HEK293 (cell line): ENCODE results near the gene MBP.
"Not testable (repeated sequence)": the region's sequence is repeated elsewhere in the genome, so short reads cannot be mapped to it uniquely, and the experiment has no call there.

ENCODE experiments used
- CTCF ChIA-PET: fragments of 350-600 bp; formaldehyde crosslinking; extraction: SDS; loops from one replicate; lab custom pipeline; 2021; ENCODE audit warnings: antibody characterized with exemption; lab: Yijun Ruan, JAX
- POLR2A ChIA-PET: fragments of 300-600 bp; formaldehyde crosslinking; extraction: SDS; loops from one replicate; lab custom pipeline; 2020; ENCODE audit warnings: antibody characterized with exemption, inconsistent platforms; lab: Yijun Ruan, JAX
- H3K27ac ChIP-seq: fragments of 200-500 bp; sonication (Bioruptor generic); 2 replicates; pipeline ENCODE4 v1.5.1; 2014; ENCODE audit warnings: low read depth, low read length, control low read depth, inconsistent platforms; ENCODE audit errors: extremely low read depth
- H3K36me3 ChIP-seq, 2 experiments: fragments of 200-500 bp in 1 of 2; sonication (Bioruptor generic) in 1 of 2; 1 replicate in 1 of 2; 2 replicates in 1 of 2; pipeline ENCODE4 v1.5.1; 2014 to 2017; ENCODE audit warnings: inconsistent platforms in 2 of 2, low read length in 2 of 2; ENCODE audit not compliant: control insufficient read depth in 2 of 2, insufficient read depth in 1 of 2
- H3K4me1 ChIP-seq: fragments of 200-500 bp; sonication (Bioruptor generic); 2 replicates; pipeline ENCODE4 v1.5.1; 2014; ENCODE audit warnings: mild to moderate bottlenecking, low read length, inconsistent platforms; ENCODE audit not compliant: control insufficient read depth, insufficient read depth
- H3K4me3 ChIP-seq: 2 replicates; pipeline ENCODE4 v1.5.1; 2011; ENCODE audit warnings: low read depth, mild to moderate bottlenecking, control low read depth, low read length, moderate library complexity
- H3K9me3 ChIP-seq: fragments of 200-500 bp; sonication (Bioruptor generic); 2 replicates; pipeline ENCODE4 v1.5.1; 2014; ENCODE audit warnings: low read depth, low read length, inconsistent platforms; ENCODE audit not compliant: control insufficient read depth, insufficient read depth
- PRDM1 ChIP-seq: fragments of 450-650 bp; formaldehyde crosslinking; IDR thresholded peaks from 2 replicates; pipeline ENCODE4; 2016; ENCODE audit warnings: missing biosample characterization, missing genetic modification characterization
- RBAK ChIP-seq: fragments of 450-650 bp; formaldehyde crosslinking; IDR thresholded peaks from 2 replicates; pipeline ENCODE4 v1.5.1; 2016; ENCODE audit warnings: missing biosample characterization, missing genetic modification characterization
- YY1 ChIP-seq: fragments of 450-650 bp; formaldehyde crosslinking; IDR thresholded peaks from 2 replicates; pipeline ENCODE4 v1.5.1; 2018; ENCODE audit warnings: missing biosample characterization, missing genetic modification characterization
- ZNF138 ChIP-seq: fragments of 450-650 bp; formaldehyde crosslinking; IDR thresholded peaks from 2 replicates; pipeline ENCODE4 v1.5.1; 2016; ENCODE audit warnings: missing biosample characterization, missing genetic modification characterization, borderline replicate concordance
- ZNF174 ChIP-seq: fragments of 450-650 bp; formaldehyde crosslinking; IDR thresholded peaks from 2 replicates; pipeline ENCODE4 v1.5.0; 2017; ENCODE audit warnings: missing biosample characterization, mild to moderate bottlenecking, missing genetic modification characterization
- ZNF175 ChIP-seq: fragments of 450-650 bp; formaldehyde crosslinking; IDR thresholded peaks from 2 replicates; pipeline ENCODE4 v1.5.1; 2016; ENCODE audit warnings: missing biosample characterization, missing genetic modification characterization
- ZNF184 ChIP-seq: fragments of 450-650 bp; IDR thresholded peaks from 2 replicates; pipeline ENCODE4 v1.5.1; 2018; ENCODE audit warnings: missing biosample characterization, mild to moderate bottlenecking, missing genetic modification characterization
- ZNF561 ChIP-seq: fragments of 450-650 bp; IDR thresholded peaks from 2 replicates; pipeline ENCODE4 v1.5.1; 2018; ENCODE audit warnings: missing biosample characterization, missing genetic modification characterization, borderline replicate concordance
- ZNF777 ChIP-seq: fragments of 450-650 bp; formaldehyde crosslinking; IDR thresholded peaks from 2 replicates; pipeline ENCODE4 v1.5.1; 2017; ENCODE audit warnings: missing biosample characterization, missing genetic modification characterization, borderline replicate concordance
- ZNF792 ChIP-seq: fragments of 450-650 bp; formaldehyde crosslinking; IDR thresholded peaks from 2 replicates; pipeline ENCODE4 v1.5.1; 2016; ENCODE audit warnings: missing biosample characterization, missing genetic modification characterization
- ZNF837 ChIP-seq: fragments of 450-650 bp; formaldehyde crosslinking; IDR thresholded peaks from 2 replicates; pipeline ENCODE4 v1.5.1; 2016; ENCODE audit warnings: missing biosample characterization, missing genetic modification characterization
- ZXDB ChIP-seq: fragments of 450-650 bp; formaldehyde crosslinking; IDR thresholded peaks from 2 replicates; pipeline ENCODE4 v1.5.1; 2016; ENCODE audit warnings: missing biosample characterization, missing genetic modification characterization
- TF ChIP-seq, protein P1 (sequence below): fragments of 450-650 bp; formaldehyde crosslinking; conservative IDR thresholded peaks from 2 replicates; pipeline ENCODE4 v1.5.1; 2016; ENCODE audit warnings: low read depth, missing biosample characterization, missing genetic modification characterization
- TF ChIP-seq, protein P2 (sequence below): fragments of 450-650 bp; formaldehyde crosslinking; IDR thresholded peaks from 2 replicates; pipeline ENCODE4 v1.5.1; 2016; ENCODE audit warnings: missing biosample characterization, missing genetic modification characterization
- TF ChIP-seq, protein P3 (sequence below): fragments of 450-650 bp; formaldehyde crosslinking; IDR thresholded peaks from 2 replicates; pipeline ENCODE4 v1.5.1; 2016; ENCODE audit warnings: missing biosample characterization, missing genetic modification characterization
- TF ChIP-seq, protein P4 (sequence below): fragments of 450-650 bp; formaldehyde crosslinking; IDR thresholded peaks from 2 replicates; pipeline ENCODE4 v1.5.1; 2016; ENCODE audit warnings: missing biosample characterization, missing genetic modification characterization
- TF ChIP-seq, protein P5 (sequence below): fragments of 450-650 bp; formaldehyde crosslinking; IDR thresholded peaks from 2 replicates; pipeline ENCODE4 v1.5.1; 2016; ENCODE audit warnings: missing biosample characterization, missing genetic modification characterization
- TF ChIP-seq, protein P6 (sequence below): fragments of 450-650 bp; formaldehyde crosslinking; optimal IDR thresholded peaks from 2 replicates; pipeline ENCODE3; 2016; ENCODE audit warnings: missing biosample characterization, mild to moderate bottlenecking, missing genetic modification characterization

Gene MBP

DNA sequence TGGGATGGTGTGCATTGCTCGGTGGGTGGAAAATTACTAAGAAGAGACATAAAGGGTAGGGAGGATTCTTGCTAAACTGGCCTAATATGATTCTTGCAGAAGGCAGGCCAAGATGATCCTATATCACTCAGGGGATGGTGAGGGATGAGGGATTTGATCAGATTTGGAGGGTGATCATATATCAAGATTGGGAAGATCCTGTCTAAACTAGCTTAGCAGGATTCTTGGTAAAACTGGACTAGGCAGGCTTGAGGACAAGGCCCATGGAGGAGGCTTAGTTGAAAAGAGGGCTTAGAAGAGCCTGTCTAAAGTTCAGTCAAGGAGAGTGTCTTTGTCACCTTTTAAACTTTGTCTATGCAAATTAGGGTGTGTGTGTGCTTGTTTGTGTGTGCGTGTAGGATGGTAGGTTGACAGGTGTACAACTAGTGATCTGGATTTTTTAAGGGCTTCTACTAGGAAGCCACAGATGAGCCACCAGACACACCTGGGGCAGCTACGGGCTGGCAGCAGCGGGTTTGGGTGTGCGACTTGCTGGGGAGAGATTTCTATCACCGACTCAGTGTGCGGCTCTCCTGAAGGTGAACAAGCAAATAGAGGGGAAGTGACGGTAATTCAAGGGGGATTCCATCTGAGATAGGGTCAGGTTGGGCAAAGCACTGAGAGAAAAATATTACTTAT is 142.1 kb downstream of the MBP start:
- H3K27ac ChIP-seq, H3K36me3 ChIP-seq, H3K4me1 ChIP-seq, H3K4me3 ChIP-seq, POLR2A ChIA-PET, H3K9me3 ChIP-seq: not testable (repeated sequence)
- CTCF ChIA-PET = interaction anchor here (1.1 to 3.0 kb wide), 2 partner anchors 8 to 9 kb away, joined by 7 to 17 read pairs; no protein-coding TSS in a partner anchor

DNA sequence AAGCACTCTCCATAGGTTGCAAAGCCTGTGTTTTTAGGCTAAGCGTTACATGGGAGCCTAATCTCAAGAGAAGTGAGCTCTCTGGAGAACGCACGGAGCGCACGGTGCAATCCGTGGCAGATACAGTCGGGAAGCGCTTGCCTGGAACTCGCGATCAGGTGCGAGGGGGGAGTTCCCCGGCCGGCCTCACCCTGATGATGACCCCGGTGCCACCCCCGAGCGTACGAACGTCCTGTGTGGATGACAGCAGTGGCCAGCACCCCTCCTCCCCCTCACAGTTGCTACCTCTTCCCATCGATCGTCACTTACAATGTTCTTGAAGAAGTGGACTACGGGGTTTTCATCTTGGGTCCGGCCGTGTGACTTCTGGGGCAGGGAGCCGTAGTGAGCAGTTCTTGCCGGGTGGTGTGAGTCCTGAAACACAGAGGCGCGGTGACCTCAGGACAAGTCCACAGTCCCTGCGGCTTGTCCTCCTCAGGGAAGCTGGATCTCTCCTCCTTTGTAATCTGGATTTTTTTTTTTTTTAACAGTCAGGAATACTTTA is 142.9 kb downstream of the MBP start:
- POLR2A ChIA-PET = no interaction called here
- Histone ChIP-seq H3K4me3 (no peak overlapping the region), H3K36me3 (no peaks in the 10 kb centered on the region), H3K27ac (no peak overlapping the region), H3K4me1 (no peaks in the 10 kb centered on the region)
- TF ChIP-seq ZNF174 (no peak), ZNF792 (tag by site-specific recombination) (no peak), ZNF777 (tag by site-specific recombination) (no peak), ZNF561 (tag by site-specific recombination) (no peak), ZNF837 (tag by site-specific recombination) (no peak), YY1 (tag by site-specific recombination) (no peak), PRDM1 (tag by site-specific recombination) (no peak), ZNF138 (tag by site-specific recombination) (no peak), ZNF175 (tag by site-specific recombination) (no peak), RBAK (tag by site-specific recombination) (no peak), ZNF184 (tag by site-specific recombination) (no peak), ZXDB (tag by site-specific recombination) (no peak)
- TF ChIP-seq, protein P1, sequence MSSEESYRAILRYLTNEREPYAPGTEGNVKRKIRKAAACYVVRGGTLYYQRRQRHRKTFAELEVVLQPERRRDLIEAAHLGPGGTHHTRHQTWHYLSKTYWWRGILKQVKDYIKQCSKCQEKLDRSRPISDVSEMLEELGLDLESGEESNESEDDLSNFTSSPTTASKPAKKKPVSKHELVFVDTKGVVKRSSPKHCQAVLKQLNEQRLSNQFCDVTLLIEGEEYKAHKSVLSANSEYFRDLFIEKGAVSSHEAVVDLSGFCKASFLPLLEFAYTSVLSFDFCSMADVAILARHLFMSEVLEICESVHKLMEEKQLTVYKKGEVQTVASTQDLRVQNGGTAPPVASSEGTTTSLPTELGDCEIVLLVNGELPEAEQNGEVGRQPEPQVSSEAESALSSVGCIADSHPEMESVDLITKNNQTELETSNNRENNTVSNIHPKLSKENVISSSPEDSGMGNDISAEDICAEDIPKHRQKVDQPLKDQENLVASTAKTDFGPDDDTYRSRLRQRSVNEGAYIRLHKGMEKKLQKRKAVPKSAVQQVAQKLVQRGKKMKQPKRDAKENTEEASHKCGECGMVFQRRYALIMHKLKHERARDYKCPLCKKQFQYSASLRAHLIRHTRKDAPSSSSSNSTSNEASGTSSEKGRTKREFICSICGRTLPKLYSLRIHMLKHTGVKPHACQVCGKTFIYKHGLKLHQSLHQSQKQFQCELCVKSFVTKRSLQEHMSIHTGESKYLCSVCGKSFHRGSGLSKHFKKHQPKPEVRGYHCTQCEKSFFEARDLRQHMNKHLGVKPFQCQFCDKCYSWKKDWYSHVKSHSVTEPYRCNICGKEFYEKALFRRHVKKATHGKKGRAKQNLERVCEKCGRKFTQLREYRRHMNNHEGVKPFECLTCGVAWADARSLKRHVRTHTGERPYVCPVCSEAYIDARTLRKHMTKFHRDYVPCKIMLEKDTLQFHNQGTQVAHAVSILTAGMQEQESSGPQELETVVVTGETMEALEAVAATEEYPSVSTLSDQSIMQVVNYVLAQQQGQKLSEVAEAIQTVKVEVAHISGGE = no peak
- TF ChIP-seq, protein P2, sequence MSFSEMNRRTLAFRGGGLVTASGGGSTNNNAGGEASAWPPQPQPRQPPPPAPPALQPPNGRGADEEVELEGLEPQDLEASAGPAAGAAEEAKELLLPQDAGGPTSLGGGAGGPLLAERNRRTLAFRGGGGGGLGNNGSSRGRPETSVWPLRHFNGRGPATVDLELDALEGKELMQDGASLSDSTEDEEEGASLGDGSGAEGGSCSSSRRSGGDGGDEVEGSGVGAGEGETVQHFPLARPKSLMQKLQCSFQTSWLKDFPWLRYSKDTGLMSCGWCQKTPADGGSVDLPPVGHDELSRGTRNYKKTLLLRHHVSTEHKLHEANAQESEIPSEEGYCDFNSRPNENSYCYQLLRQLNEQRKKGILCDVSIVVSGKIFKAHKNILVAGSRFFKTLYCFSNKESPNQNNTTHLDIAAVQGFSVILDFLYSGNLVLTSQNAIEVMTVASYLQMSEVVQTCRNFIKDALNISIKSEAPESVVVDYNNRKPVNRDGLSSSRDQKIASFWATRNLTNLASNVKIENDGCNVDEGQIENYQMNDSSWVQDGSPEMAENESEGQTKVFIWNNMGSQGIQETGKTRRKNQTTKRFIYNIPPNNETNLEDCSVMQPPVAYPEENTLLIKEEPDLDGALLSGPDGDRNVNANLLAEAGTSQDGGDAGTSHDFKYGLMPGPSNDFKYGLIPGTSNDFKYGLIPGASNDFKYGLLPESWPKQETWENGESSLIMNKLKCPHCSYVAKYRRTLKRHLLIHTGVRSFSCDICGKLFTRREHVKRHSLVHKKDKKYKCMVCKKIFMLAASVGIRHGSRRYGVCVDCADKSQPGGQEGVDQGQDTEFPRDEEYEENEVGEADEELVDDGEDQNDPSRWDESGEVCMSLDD (tag by site-specific recombination) = no peak
- TF ChIP-seq, protein P3, sequence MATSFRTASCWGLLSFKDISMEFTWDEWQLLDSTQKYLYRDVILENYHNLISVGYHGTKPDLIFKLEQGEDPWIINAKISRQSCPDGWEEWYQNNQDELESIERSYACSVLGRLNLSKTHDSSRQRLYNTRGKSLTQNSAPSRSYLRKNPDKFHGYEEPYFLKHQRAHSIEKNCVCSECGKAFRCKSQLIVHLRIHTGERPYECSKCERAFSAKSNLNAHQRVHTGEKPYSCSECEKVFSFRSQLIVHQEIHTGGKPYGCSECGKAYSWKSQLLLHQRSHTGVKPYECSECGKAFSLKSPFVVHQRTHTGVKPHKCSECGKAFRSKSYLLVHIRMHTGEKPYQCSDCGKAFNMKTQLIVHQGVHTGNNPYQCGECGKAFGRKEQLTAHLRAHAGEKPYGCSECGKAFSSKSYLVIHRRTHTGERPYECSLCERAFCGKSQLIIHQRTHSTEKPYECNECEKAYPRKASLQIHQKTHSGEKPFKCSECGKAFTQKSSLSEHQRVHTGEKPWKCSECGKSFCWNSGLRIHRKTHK (tag by site-specific recombination) = no peak
- TF ChIP-seq, protein P4, sequence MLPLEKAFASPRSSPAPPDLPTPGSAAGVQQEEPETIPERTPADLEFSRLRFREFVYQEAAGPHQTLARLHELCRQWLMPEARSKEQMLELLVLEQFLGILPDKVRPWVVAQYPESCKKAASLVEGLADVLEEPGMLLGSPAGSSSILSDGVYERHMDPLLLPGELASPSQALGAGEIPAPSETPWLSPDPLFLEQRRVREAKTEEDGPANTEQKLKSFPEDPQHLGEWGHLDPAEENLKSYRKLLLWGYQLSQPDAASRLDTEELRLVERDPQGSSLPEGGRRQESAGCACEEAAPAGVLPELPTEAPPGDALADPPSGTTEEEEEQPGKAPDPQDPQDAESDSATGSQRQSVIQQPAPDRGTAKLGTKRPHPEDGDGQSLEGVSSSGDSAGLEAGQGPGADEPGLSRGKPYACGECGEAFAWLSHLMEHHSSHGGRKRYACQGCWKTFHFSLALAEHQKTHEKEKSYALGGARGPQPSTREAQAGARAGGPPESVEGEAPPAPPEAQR = no peak
- TF ChIP-seq, protein P5, sequence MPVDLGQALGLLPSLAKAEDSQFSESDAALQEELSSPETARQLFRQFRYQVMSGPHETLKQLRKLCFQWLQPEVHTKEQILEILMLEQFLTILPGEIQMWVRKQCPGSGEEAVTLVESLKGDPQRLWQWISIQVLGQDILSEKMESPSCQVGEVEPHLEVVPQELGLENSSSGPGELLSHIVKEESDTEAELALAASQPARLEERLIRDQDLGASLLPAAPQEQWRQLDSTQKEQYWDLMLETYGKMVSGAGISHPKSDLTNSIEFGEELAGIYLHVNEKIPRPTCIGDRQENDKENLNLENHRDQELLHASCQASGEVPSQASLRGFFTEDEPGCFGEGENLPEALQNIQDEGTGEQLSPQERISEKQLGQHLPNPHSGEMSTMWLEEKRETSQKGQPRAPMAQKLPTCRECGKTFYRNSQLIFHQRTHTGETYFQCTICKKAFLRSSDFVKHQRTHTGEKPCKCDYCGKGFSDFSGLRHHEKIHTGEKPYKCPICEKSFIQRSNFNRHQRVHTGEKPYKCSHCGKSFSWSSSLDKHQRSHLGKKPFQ (tag by site-specific recombination) = no peak
- TF ChIP-seq, protein P6, sequence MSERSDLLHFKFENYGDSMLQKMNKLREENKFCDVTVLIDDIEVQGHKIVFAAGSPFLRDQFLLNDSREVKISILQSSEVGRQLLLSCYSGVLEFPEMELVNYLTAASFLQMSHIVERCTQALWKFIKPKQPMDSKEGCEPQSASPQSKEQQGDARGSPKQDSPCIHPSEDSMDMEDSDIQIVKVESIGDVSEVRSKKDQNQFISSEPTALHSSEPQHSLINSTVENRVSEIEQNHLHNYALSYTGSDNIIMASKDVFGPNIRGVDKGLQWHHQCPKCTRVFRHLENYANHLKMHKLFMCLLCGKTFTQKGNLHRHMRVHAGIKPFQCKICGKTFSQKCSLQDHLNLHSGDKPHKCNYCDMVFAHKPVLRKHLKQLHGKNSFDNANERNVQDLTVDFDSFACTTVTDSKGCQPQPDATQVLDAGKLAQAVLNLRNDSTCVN (tag by site-specific recombination) = no peak
- TF ChIP-seq, all 188 proteins: peak for 0
- H3K9me3 ChIP-seq = no peaks in the 10 kb centered on the region
- CTCF ChIA-PET = interaction anchor here (3.0 kb wide), 1 partner anchor 10 kb away, joined by 17 read pairs; no protein-coding TSS in a partner anchor
